ENCODE results near the gene PXK.

PXK gene

DNA sequence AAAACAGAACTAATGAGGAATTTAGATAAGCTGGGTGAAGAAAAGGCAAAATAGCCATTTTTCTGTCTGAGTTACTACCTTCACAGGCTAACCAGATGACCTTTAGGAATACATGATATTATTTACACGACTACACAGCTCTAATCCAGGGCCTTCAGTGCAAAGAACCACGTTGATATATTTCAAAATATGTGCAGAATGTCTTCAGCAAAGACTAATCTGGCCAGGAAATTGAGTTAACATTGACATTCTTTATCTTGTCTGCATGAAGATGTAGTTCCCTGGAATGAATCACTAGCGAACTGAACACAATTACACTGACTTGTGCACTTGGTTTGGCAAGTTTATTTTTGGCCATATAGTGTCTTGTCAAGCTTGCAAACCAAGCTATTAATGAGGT is 59.5 kb downstream of the PXK start:
- H3K36me3 ChIP-seq (ENCODE audit: control insufficient read depth, insufficient read depth, low read length): no peaks in the 10 kb centered on the region
- H3K27ac ChIP-seq (ENCODE audit: insufficient read depth, low read depth, low read length, poor library complexity, severe bottlenecking): no peak overlapping the region
- no peak overlapping the region for H3K4me3 ChIP-seq (ENCODE audit: insufficient read depth, low read depth, low read length)
- WGBS, 2 experiments: 88 to 92% methylated on average over 3 of the region's 3 CpGs
- peaks cover 4% of the 10 kb centered on the region for H3K4me1 ChIP-seq (ENCODE audit: control insufficient read depth, insufficient read depth, low read length)
- no peaks in the 10 kb centered on the region for H3K9me3 ChIP-seq (ENCODE audit: control insufficient read depth, low read length)
- H3K27me3 ChIP-seq (ENCODE audit: control insufficient read depth, insufficient read depth, low read length, poor library complexity, severe bottlenecking): no peaks in the 10 kb centered on the region

DNA sequence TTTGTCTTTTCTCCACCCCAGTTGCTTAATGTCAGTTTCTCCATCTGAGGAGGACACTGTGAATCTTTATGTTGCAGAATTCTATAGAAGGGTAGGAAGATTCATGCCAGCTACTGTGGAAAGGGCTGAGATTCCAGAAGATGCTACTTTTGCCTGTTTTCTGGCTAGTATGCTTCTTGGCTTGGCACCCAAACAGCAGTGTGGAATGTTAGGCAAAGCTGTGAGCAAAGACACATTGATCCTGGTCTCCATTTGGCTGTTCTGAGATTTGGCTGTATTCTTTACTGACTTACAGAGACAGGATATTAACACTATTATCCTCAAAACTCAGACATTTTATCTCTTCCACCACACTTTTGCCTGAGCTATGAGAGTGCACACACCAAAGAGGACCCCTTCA is 61.6 kb downstream of the PXK start:
- no peak overlapping the region for H3K4me3 ChIP-seq (ENCODE audit: insufficient read depth, low read depth, low read length)
- no peaks in the 10 kb centered on the region for H3K9me3 ChIP-seq (ENCODE audit: control insufficient read depth, low read length)
- H3K4me1 ChIP-seq (ENCODE audit: control insufficient read depth, insufficient read depth, low read length): no peaks in the 10 kb centered on the region
- no peaks in the 10 kb centered on the region for H3K27me3 ChIP-seq (ENCODE audit: control insufficient read depth, insufficient read depth, low read length, poor library complexity, severe bottlenecking)
- H3K36me3 ChIP-seq (ENCODE audit: control insufficient read depth, insufficient read depth, low read length): no peaks in the 10 kb centered on the region
- no peak overlapping the region for H3K27ac ChIP-seq (ENCODE audit: insufficient read depth, low read depth, low read length, poor library complexity, severe bottlenecking)

DNA sequence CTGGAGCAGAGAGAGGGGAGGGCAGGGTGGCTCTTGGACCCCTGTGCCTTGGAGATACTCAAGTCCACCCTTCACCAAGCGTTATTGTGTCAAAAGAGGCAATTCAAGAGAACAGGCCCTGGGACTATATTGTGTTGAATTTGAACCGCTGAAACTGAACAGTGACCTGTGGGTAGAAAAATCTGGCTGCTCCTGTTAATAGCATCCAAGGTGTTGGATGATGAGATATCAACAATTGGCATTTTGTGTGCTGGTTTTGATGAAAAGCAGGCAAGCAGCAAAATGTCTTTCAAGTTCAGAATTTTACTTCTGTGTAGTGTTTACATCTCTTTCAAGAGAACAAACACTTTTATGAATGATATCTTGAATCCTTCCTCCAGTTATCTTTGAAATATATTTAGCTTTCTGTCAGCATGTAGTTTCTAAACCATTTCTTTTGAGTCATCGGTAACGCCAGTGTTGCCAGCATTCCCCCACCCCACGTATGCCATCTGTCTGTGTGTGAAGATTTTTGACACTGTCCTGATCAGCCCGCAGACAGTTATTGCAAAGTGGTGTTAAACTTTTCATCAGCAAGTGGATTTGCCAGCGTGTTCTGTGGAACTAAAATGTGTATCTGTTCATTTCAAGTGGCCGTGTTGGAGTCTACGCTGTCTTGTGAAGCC is 66.1 kb downstream of the PXK start:
- 95% methylated on average over 9 of the region's 9 CpGs for WGBS, 2 experiments
- Histone ChIP-seq H3K27me3 (ENCODE audit: control insufficient read depth, insufficient read depth, low read length, poor library complexity, severe bottlenecking) (no peaks in the 10 kb centered on the region), H3K27ac (ENCODE audit: insufficient read depth, low read depth, low read length, poor library complexity, severe bottlenecking) (no peak overlapping the region), H3K4me1 (ENCODE audit: control insufficient read depth, insufficient read depth, low read length) (no peaks in the 10 kb centered on the region), H3K4me3 (ENCODE audit: insufficient read depth, low read depth, low read length) (no peak overlapping the region), H3K36me3 (ENCODE audit: control insufficient read depth, insufficient read depth, low read length) (no peaks in the 10 kb centered on the region), H3K9me3 (ENCODE audit: control insufficient read depth, low read length) (no peaks in the 10 kb centered on the region)

DNA sequence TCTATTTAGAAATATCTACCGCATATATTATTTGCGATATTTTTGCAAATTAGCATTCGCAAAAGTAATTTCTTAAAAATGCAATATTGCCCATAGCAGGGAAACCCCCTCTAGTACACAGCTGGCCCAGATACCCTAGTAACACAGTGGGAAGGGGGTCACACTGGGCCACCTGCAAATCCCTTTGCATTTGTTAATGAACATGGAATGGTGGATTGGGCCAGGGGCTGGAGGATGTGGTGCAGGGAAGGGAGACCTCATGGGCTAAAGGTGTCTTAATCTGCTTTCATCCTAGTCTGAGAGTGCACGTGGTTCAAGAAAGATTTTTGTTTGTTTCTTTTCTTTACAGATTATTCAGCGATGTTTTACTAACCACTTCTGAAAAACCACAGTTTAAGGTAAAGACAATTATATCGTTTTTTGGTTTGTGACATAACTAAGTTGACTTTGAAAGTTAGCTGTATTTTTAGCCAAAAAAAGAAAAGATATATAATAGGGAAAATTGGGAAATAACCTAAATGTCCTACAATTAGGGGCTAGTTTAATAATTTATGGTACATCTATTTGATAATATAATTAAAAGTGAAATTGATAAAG is 70.9 kb downstream of the PXK start:
- Histone ChIP-seq H3K4me3 (ENCODE audit: insufficient read depth, low read depth, low read length) (no peak overlapping the region), H3K36me3 (ENCODE audit: control insufficient read depth, insufficient read depth, low read length) (no peaks in the 10 kb centered on the region), H3K27me3 (ENCODE audit: control insufficient read depth, insufficient read depth, low read length, poor library complexity, severe bottlenecking) (no peaks in the 10 kb centered on the region), H3K4me1 (ENCODE audit: control insufficient read depth, insufficient read depth, low read length) (no peaks in the 10 kb centered on the region), H3K27ac (ENCODE audit: insufficient read depth, low read depth, low read length, poor library complexity, severe bottlenecking) (no peak overlapping the region), H3K9me3 (ENCODE audit: control insufficient read depth, low read length) (no peaks in the 10 kb centered on the region)
- WGBS, 2 experiments: 72 to 89% methylated on average over 5 to 6 of the region's 6 CpGs

DNA sequence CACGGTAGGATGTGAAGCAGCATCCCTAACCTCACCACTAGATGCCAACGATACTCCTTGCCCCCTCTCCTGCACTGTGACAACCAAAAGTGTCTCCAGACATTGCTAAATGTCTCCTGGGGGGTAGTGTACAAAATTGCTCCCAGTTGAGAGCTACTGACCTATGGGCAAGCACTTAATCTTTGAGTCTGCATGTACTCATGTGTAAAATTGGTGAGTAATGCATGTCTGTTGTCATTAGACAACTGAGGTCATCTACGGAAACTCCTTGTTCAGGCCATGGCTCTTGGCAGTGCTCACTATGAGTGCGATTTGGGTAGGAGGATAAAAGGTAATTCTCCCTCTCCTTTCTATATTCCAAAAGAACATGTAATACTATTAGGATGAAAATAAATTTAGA is 71.7 kb downstream of the PXK start:
- Histone ChIP-seq H3K4me1 (ENCODE audit: control insufficient read depth, insufficient read depth, low read length) (no peaks in the 10 kb centered on the region), H3K27ac (ENCODE audit: insufficient read depth, low read depth, low read length, poor library complexity, severe bottlenecking) (no peak overlapping the region), H3K9me3 (ENCODE audit: control insufficient read depth, low read length) (no peaks in the 10 kb centered on the region), H3K36me3 (ENCODE audit: control insufficient read depth, insufficient read depth, low read length) (no peaks in the 10 kb centered on the region), H3K27me3 (ENCODE audit: control insufficient read depth, insufficient read depth, low read length, poor library complexity, severe bottlenecking) (no peaks in the 10 kb centered on the region), H3K4me3 (ENCODE audit: insufficient read depth, low read depth, low read length) (no peak overlapping the region)
- WGBS, 2 experiments: 74 to 75% methylated on average over 3 of the region's 4 CpGs

DNA sequence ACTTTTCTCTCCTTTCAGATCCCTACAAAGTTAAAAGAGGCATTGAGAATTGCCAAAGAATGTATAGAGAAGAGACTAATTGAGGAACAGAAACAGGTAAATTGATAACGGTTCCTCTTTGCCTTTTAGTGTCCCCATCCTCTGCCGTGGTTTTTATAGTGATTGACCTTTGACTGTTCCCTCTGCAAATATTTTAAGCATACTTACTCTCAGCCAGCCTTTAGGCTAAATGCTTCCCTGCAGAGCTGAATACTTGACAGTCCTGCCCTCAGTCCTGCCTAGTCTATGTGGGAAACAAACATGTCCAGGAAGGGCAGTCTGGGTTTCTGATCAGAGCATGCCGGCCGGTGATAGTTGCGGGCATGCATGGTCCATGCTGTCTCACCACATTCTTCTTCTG is 76.2 kb downstream of the PXK start:
- peaks cover 9% of the 10 kb centered on the region for H3K4me1 ChIP-seq (ENCODE audit: control insufficient read depth, insufficient read depth, low read length)
- no peaks in the 10 kb centered on the region for H3K27me3 ChIP-seq (ENCODE audit: control insufficient read depth, insufficient read depth, low read length, poor library complexity, severe bottlenecking)
- no peaks in the 10 kb centered on the region for H3K36me3 ChIP-seq (ENCODE audit: control insufficient read depth, insufficient read depth, low read length)
- no peak overlapping the region for H3K4me3 ChIP-seq (ENCODE audit: insufficient read depth, low read depth, low read length)
- no peak overlapping the region for H3K27ac ChIP-seq (ENCODE audit: insufficient read depth, low read depth, low read length, poor library complexity, severe bottlenecking)
- 93 to 94% methylated on average over 5 of the region's 5 CpGs for WGBS, 2 experiments
- no peaks in the 10 kb centered on the region for H3K9me3 ChIP-seq (ENCODE audit: control insufficient read depth, low read length)

DNA sequence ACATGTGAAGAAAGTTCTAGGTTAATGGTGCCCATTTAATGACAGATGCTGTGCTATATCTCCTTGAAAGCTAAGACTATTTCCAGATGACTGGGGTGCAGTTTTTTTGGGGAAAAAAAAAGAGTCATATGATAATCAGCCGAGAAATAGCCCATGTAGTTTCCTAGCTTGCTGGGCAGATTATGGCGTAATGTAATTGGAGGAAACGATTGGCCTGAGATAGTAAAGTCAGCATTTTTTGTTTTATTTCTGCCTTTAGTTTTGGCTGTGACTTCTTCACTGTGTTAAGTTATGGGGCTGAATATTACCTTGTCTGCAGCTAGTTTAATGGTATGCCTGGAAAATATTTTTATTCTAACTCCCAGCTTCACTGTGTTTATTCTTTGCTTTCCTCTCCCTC is 77.0 kb downstream of the PXK start:
- Histone ChIP-seq H3K27ac (ENCODE audit: insufficient read depth, low read depth, low read length, poor library complexity, severe bottlenecking) (no peak overlapping the region), H3K9me3 (ENCODE audit: control insufficient read depth, low read length) (no peaks in the 10 kb centered on the region), H3K27me3 (ENCODE audit: control insufficient read depth, insufficient read depth, low read length, poor library complexity, severe bottlenecking) (no peaks in the 10 kb centered on the region), H3K4me3 (ENCODE audit: insufficient read depth, low read depth, low read length) (no peak overlapping the region), H3K4me1 (ENCODE audit: control insufficient read depth, insufficient read depth, low read length) (peaks cover 9% of the 10 kb centered on the region), H3K36me3 (ENCODE audit: control insufficient read depth, insufficient read depth, low read length) (no peaks in the 10 kb centered on the region)
- WGBS, 2 experiments: 94 to 95% methylated on average over 3 of the region's 3 CpGs

DNA sequence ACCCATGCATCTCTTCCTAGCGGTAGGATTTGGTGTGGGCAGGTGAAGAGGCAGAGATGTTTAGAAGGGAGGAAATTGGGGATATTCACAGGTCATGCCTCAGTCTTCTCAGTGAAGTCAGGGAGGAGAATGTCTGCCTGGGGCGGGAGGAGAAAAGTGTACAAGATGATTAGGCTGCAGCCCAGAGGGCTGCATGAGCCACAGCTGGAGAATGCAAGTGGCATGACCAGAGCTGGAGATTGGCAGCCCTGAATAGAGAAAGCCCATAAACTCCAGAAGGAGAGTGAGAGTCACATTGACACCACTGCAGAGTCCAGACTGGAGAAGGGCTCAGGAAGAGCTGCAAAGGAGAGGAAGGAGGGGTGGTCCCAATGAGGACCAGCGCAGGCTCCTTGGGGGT is 78.3 kb downstream of the PXK start:
- 95 to 98% methylated on average over 3 of the region's 3 CpGs for WGBS, 2 experiments
- Histone ChIP-seq H3K4me1 (ENCODE audit: control insufficient read depth, insufficient read depth, low read length) (peaks cover 9% of the 10 kb centered on the region), H3K9me3 (ENCODE audit: control insufficient read depth, low read length) (no peaks in the 10 kb centered on the region), H3K36me3 (ENCODE audit: control insufficient read depth, insufficient read depth, low read length) (no peaks in the 10 kb centered on the region), H3K27me3 (ENCODE audit: control insufficient read depth, insufficient read depth, low read length, poor library complexity, severe bottlenecking) (no peaks in the 10 kb centered on the region), H3K4me3 (ENCODE audit: insufficient read depth, low read depth, low read length) (no peak overlapping the region), H3K27ac (ENCODE audit: insufficient read depth, low read depth, low read length, poor library complexity, severe bottlenecking) (no peak overlapping the region)

DNA sequence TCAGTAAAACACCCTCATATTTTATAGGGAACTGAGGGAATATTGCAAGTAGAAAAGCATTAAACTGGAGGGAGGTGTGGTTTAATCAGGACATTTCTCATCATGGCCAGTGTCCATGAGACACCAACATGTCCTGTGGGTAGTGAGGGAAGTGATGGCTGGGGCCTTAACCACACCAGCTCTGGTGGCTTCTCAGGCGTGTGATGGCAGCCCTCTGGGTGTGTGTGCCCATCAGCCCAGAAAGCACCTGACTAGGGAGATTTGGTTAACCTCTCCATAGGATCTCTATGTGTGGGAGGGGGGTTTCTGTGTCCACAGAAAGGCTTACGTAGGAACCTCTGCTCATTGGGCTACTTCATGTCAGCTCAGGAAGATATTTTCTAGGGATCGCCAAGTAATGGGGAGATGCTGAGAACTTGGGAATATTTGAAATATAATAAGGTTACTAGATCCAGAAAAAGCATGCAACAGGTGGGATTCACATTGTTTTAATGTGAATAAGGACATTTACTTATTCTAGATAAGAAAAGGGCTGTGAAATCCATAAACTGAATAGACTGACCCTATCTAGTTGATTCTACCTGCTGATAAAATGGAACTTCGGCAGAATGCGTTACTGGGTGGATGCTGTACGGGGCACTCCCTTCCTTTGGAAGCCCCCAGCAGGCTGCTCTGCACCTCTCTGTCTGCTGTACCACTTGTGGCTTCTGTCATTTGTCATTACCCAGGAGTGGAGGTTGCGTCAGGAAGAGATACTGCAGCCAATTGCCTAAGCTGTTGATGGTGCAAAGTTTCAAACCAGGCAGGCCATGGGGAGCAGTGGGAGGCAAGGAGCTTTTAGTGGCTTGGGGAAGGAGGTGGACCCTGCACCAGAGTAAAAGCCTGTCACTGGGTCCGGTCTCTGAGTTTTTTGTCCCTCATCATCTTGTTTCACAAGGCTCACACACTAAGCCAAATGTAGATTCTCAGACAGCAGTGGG is 79.4 kb downstream of the PXK start:
- H3K27me3 ChIP-seq (ENCODE audit: control insufficient read depth, insufficient read depth, low read length, poor library complexity, severe bottlenecking): no peaks in the 10 kb centered on the region
- peaks cover 9% of the 10 kb centered on the region for H3K4me1 ChIP-seq (ENCODE audit: control insufficient read depth, insufficient read depth, low read length)
- 91 to 93% methylated on average over 8 of the region's 8 CpGs for WGBS, 2 experiments
- H3K9me3 ChIP-seq (ENCODE audit: control insufficient read depth, low read length): no peaks in the 10 kb centered on the region
- no peak overlapping the region for H3K27ac ChIP-seq (ENCODE audit: insufficient read depth, low read depth, low read length, poor library complexity, severe bottlenecking)
- H3K4me3 ChIP-seq (ENCODE audit: insufficient read depth, low read depth, low read length): no peak overlapping the region
- no peaks in the 10 kb centered on the region for H3K36me3 ChIP-seq (ENCODE audit: control insufficient read depth, insufficient read depth, low read length)

DNA sequence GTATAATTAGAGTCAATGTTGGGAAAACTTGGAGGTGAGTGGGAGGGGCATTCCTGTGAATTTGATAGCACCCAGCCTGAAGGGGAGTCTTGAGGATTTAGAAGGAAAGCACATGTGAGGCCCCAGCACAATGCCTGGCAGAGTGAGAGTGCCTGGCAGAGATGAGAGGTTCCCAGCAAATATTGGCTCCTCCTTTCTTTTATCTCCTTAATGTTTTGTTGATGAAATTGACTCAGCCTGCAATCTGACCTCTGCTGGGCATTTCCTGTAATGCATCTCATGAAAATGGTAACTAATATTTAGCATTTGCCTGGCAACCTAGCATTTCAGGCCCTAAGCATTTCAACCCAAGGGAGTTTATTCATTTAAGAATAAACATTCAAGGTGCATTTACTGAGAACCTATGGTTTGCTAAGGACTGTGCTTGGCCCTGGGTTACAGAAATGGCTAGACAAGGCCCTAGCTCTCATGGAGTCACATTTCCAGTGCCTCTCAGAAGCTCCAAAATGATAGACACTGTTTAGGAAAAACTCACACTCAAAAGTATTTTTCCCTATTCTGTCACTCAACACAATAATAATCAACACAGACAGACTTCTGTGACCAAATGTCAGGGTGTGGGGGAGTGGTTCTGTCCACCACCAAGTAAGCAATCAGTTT is 82.0 kb downstream of the PXK start:
- peaks cover 9% of the 10 kb centered on the region for H3K4me1 ChIP-seq (ENCODE audit: control insufficient read depth, insufficient read depth, low read length)
- no peak overlapping the region for H3K4me3 ChIP-seq (ENCODE audit: insufficient read depth, low read depth, low read length)
- H3K27ac ChIP-seq (ENCODE audit: insufficient read depth, low read depth, low read length, poor library complexity, severe bottlenecking): no peak overlapping the region
- H3K27me3 ChIP-seq (ENCODE audit: control insufficient read depth, insufficient read depth, low read length, poor library complexity, severe bottlenecking): no peaks in the 10 kb centered on the region
- H3K9me3 ChIP-seq (ENCODE audit: control insufficient read depth, low read length): no peaks in the 10 kb centered on the region
- H3K36me3 ChIP-seq (ENCODE audit: control insufficient read depth, insufficient read depth, low read length): no peaks in the 10 kb centered on the region

All from ectodermal cell (in vitro differentiated cells).